ENCODE data around the gene MYH11.
"Not testable (repeated sequence)": the region's sequence is repeated elsewhere in the genome, so short reads cannot be mapped to it uniquely, and the experiment has no call there.

The MYH11 gene

GRCh38 chr16:15836965-15837611, 19.7 kb downstream of the MYH11 start:
- no peak for DNase-seq

- no peak for DNase-seq
Observed at GRCh38 chr16:15836074-15836473, 20.8 kb downstream of the MYH11 start.

GRCh38 chr16:15835136-15835878, 21.5 kb downstream of the MYH11 start:
- DNase-seq, result no peak

- DNase-seq, result no peak
Observed at GRCh38 chr16:15834502-15834901, 22.3 kb downstream of the MYH11 start.

GRCh38 chr16:15833541-15833940, 23.3 kb downstream of the MYH11 start:
- no peak for DNase-seq

GRCh38 chr16:15832241-15832640, 24.6 kb downstream of the MYH11 start:
- DNase-seq, result no peak

- DNase-seq, result no peak
Observed at GRCh38 chr16:15830832-15831451, 25.9 kb downstream of the MYH11 start.

- DNase-seq, result no peak
Observed at GRCh38 chr16:15829460-15829859, 27.4 kb downstream of the MYH11 start.

GRCh38 chr16:15827709-15828343, 29.0 kb downstream of the MYH11 start:
- DNase-seq, result no peak

- DNase-seq, result no peak
Observed at GRCh38 chr16:15827299-15827698, 29.5 kb downstream of the MYH11 start.

- no peak for DNase-seq
Observed at GRCh38 chr16:15825750-15826305, 31.0 kb downstream of the MYH11 start.

GRCh38 chr16:15822957-15823356, 33.9 kb downstream of the MYH11 start:
- no peak for DNase-seq

GRCh38 chr16:15820837-15821236, 36.0 kb downstream of the MYH11 start:
- DNase-seq, result no peak

- no peak for DNase-seq
Observed at GRCh38 chr16:15819046-15819445, 37.8 kb downstream of the MYH11 start.

- no peak for DNase-seq
Observed at GRCh38 chr16:15817446-15817845, 39.4 kb downstream of the MYH11 start.

- no peak for DNase-seq
Observed at GRCh38 chr16:15816228-15816627, 40.6 kb downstream of the MYH11 start.

GRCh38 chr16:15812401-15812750, 44.5 kb downstream of the MYH11 start:
- not testable (repeated sequence) for DNase-seq

- no peak for DNase-seq
Observed at GRCh38 chr16:15811481-15812400, 45.1 kb downstream of the MYH11 start.

- DNase-seq, result no peak
Observed at GRCh38 chr16:15810949-15811348, 45.9 kb downstream of the MYH11 start.

- DNase-seq, result no peak
Observed at GRCh38 chr16:15810411-15810810, 46.4 kb downstream of the MYH11 start.

- DNase-seq, result not testable (repeated sequence)
Observed at GRCh38 chr16:15809297-15809696, 47.5 kb downstream of the MYH11 start.

GRCh38 chr16:15808071-15808470, 48.8 kb downstream of the MYH11 start:
- no peak for DNase-seq

Measured in NCI-H1048 (cell line).